Renal cortical epithelial cell (primary cell): ENCODE results near the gene POR. TPM values are rescaled to one million over a fixed set of nuclear protein-coding genes. Genes with fewer than 3 reads are reported as not detected.

Experiments
- DNase-seq: peaks from one replicate; pipeline ENCODE4 v3.0.0-alpha.2; 2011; ENCODE audit warnings: low read depth
- total RNA-seq: library from RNA; depleted of rRNA; stranded (reverse); fragments of >200 nt; gene quantifications from 2 replicates; pipeline ENCODE4 v1.2.3, GENCODE V29; 2014

The POR gene
- total RNA-seq, 1 donor from 2014 or later: 82.1 TPM

GRCh38 chr7:75971961-75972763, 57.2 kb downstream of the POR start:
- no peak for DNase-seq

GRCh38 chr7:75977743-75978142, 62.8 kb downstream of the POR start:
- DNase-seq: no peak

GRCh38 chr7:75979759-75980429, 64.9 kb downstream of the POR start:
- no peak for DNase-seq

GRCh38 chr7:75980430-75981202, 65.7 kb downstream of the POR start:
- no peak for DNase-seq

GRCh38 chr7:75981203-75981452, 66.2 kb downstream of the POR start:
- DNase-seq: no peak

- no peak for DNase-seq
Measured at GRCh38 chr7:75981453-75982305, 66.7 kb downstream of the POR start.

- DNase-seq: no peak
Measured at GRCh38 chr7:75982306-75983064, 67.5 kb downstream of the POR start.

- DNase-seq: no peak
Measured at GRCh38 chr7:75983471-75984129, 68.6 kb downstream of the POR start.

GRCh38 chr7:75984130-75985008, 69.4 kb downstream of the POR start:
- DNase-seq: no peak

- no peak for DNase-seq
Measured at GRCh38 chr7:75985009-75985517, 70.1 kb downstream of the POR start.

GRCh38 chr7:75985518-75986146, 70.7 kb downstream of the POR start:
- DNase-seq: no peak

GRCh38 chr7:75986147-75986781, 71.3 kb downstream of the POR start:
- no peak for DNase-seq

GRCh38 chr7:75987026-75987804, 72.3 kb downstream of the POR start:
- DNase-seq: no peak

GRCh38 chr7:75987805-75988567, 73.0 kb downstream of the POR start:
- DNase-seq: no peak

GRCh38 chr7:75988568-75989499, 73.9 kb downstream of the POR start:
- no peak for DNase-seq
